K562 (cell line): ENCODE measurements around the gene ZNF763. TPM values are rescaled to one million over a fixed set of nuclear protein-coding genes. Genes with fewer than 3 reads are reported as not detected.

Source experiments
- ATAC-seq: fragments of 200-7000 bp; cut with Tn5 transposase; 3 replicates; pipeline ENCODE4 v1.9.1; 2020; ENCODE audit warnings: moderate library complexity
- BruUV-seq: library from RNA; stranded (reverse); fragments of 400-500 nt; replicated peaks from 2 replicates; lab custom pipeline; 2021; lab: Mats Ljungman, UMichigan
- CTCF ChIA-PET: fragments of 300-600 bp; formaldehyde crosslinking; extraction: SDS; loops from one replicate; lab custom pipeline; 2021; ENCODE audit warnings: low intra/inter-chr PET ratio; lab: Yijun Ruan, JAX
- POLR2A ChIA-PET: fragments of 300-600, 350-650 bp; sonication (Branson Sonifier 250); formaldehyde crosslinking; extraction: SDS; loops from one replicate; lab custom pipeline; 2021; ENCODE audit warnings: antibody characterized with exemption, inconsistent platforms; lab: Yijun Ruan, JAX
- DNase-seq, 4 experiments: peaks; one replicate each; pipeline versions ENCODE4 v3.0.0 to v3.0.0-alpha.2; 2011 to 2018; ENCODE audit warnings: low spot score in 3 of 4, mixed read lengths in 3 of 4; ENCODE audit errors: extremely low read depth in 1 of 4
- FAIRE-seq: peaks from 2 replicates; lab custom pipeline; 2011; peaks lifted over from hg19 to GRCh38; lab: Jason Lieb, UNC
- H2AFZ ChIP-seq: 2 replicates; pipeline ENCODE4 v1.6.0; 2011; ENCODE audit warnings: low read depth, low read length, control low read depth, inconsistent platforms
- H3K27ac ChIP-seq: fragments of 200-600 bp; 3 replicates; pipeline ENCODE4 v1.8.0; 2011; ENCODE audit warnings: low read depth, mild to moderate bottlenecking, control low read depth, inconsistent platforms, low read length, moderate library complexity, mixed read lengths; ENCODE audit errors: extremely low read depth
- H3K27me3 ChIP-seq, 2 experiments: fragments of 300-600 bp in 1 of 2; 2 replicates in 1 of 2; 3 replicates in 1 of 2; pipeline versions ENCODE4 v1.6.0 to v1.8.0; 2011; ENCODE audit warnings: inconsistent platforms in 2 of 2, low read length in 2 of 2, mild to moderate bottlenecking in 1 of 2, mixed read lengths in 1 of 2, moderate library complexity in 1 of 2; ENCODE audit not compliant: control insufficient read depth in 2 of 2, insufficient read depth in 2 of 2
- H3K36me3 ChIP-seq: fragments of 300-600 bp; 3 replicates; pipeline ENCODE4 v1.8.0; 2011; ENCODE audit warnings: mild to moderate bottlenecking, low read length, inconsistent platforms; ENCODE audit not compliant: control insufficient read depth, insufficient read depth
- H3K4me1 ChIP-seq, 2 experiments: fragments of 200-600 bp in 1 of 2; replicated peaks in 1 of 2; 2 replicates in 1 of 2; 3 replicates in 1 of 2; pipeline versions ENCODE4 v1.5.1 to v1.8.0; 2011; ENCODE audit warnings: inconsistent platforms in 2 of 2, low read length in 2 of 2, mild to moderate bottlenecking in 1 of 2, mixed read lengths in 1 of 2, moderate library complexity in 1 of 2; ENCODE audit not compliant: control insufficient read depth in 2 of 2, insufficient read depth in 2 of 2
- H3K4me2 ChIP-seq: 2 replicates; pipeline ENCODE4 v1.6.1; 2011; ENCODE audit warnings: low read length, control low read depth, inconsistent platforms, mixed read lengths; ENCODE audit not compliant: insufficient read depth
- H3K4me3 ChIP-seq: fragments of 200-600 bp; sonication (generic), shearing (Covaris generic); 2 replicates; pipeline ENCODE4 v1.5.1; 2016; ENCODE audit warnings: control low read depth, inconsistent platforms
- H3K79me2 ChIP-seq: fragments of 200-600 bp; 3 replicates; pipeline ENCODE4 v1.8.0; 2011; ENCODE audit warnings: low read length, inconsistent platforms; ENCODE audit not compliant: control insufficient read depth, insufficient read depth
- H3K9ac ChIP-seq, 2 experiments: 2 replicates each; pipeline versions ENCODE4 v1.6.0 to v1.6.1; 2011; ENCODE audit warnings: low read depth in 2 of 2, low read length in 2 of 2, control low read depth in 1 of 2, inconsistent platforms in 1 of 2, mild to moderate bottlenecking in 1 of 2, mixed read lengths in 1 of 2; ENCODE audit not compliant: insufficient read depth in 1 of 2
- H3K9me1 ChIP-seq: one replicate; pipeline ENCODE4 v1.6.0; 2011; ENCODE audit warnings: inconsistent platforms, mild to moderate bottlenecking, low read length, moderate library complexity; ENCODE audit not compliant: control insufficient read depth, insufficient read depth
- H3K9me3 ChIP-seq: replicated peaks from 2 replicates; pipeline ENCODE4 v1.5.1; 2011; ENCODE audit warnings: low read depth, low read length, inconsistent platforms; ENCODE audit not compliant: control insufficient read depth, insufficient read depth
- H4K20me1 ChIP-seq: replicated peaks from 2 replicates; pipeline ENCODE4 v1.6.1; 2011; ENCODE audit warnings: low read length, inconsistent platforms, mixed read lengths; ENCODE audit not compliant: control insufficient read depth, insufficient read depth
- ARHGAP35 ChIP-seq: fragments of 450-650 bp; IDR thresholded peaks from 2 replicates; pipeline ENCODE4 v1.6.1; 2018; ENCODE audit not compliant: partially characterized antibody
- C11orf30 ChIP-seq: fragments of 450-650 bp; IDR thresholded peaks from 2 replicates; pipeline ENCODE4 v1.6.1; 2016; ENCODE audit warnings: low read depth, mild to moderate bottlenecking
- CBFA2T2 ChIP-seq: fragments of 450-650 bp; conservative IDR thresholded peaks from 2 replicates; pipeline ENCODE4 v1.6.1; 2017; ENCODE audit warnings: mild to moderate bottlenecking
- CEBPZ ChIP-seq: fragments of 150-350 bp; IDR thresholded peaks from 2 replicates; pipeline ENCODE4 v1.6.1; 2014; ENCODE audit warnings: low read depth, mild to moderate bottlenecking, low read length, borderline replicate concordance
- DPF2 ChIP-seq: fragments of 450-650 bp; IDR thresholded peaks from 2 replicates; pipeline ENCODE4 v1.6.1; 2016
- EGR1 ChIP-seq: fragments of 450-650 bp; conservative IDR thresholded peaks from 2 replicates; pipeline ENCODE4 v1.6.1; 2017; ENCODE audit warnings: mild to moderate bottlenecking
- FOSL1 ChIP-seq: fragments of 200-800 bp; sonication (Bioruptor generic); conservative IDR thresholded peaks from 2 replicates; pipeline ENCODE4 v1.6.1; 2016; ENCODE audit warnings: missing genetic modification characterization, missing compliant biosample characterization
- RFX1 ChIP-seq: fragments of 450-650 bp; IDR thresholded peaks from 2 replicates; pipeline ENCODE4 v1.6.1; 2016; ENCODE audit warnings: mild to moderate bottlenecking, moderate library complexity
- TAF15 ChIP-seq: fragments of 200-400 bp; formaldehyde crosslinking; IDR thresholded peaks from 2 replicates; pipeline ENCODE4 v1.6.1; 2017; ENCODE audit warnings: mild to moderate bottlenecking, low read depth, low read length, moderate library complexity
- YY1 ChIP-seq, 3 experiments: IDR thresholded peaks; 2 replicates each; pipeline ENCODE4 v1.6.1; 2011; ENCODE audit warnings: low read length in 2 of 3, mild to moderate bottlenecking in 2 of 3, moderate library complexity in 2 of 3, borderline replicate concordance in 1 of 3, control low read depth in 1 of 3, low read depth in 1 of 3; ENCODE audit not compliant: insufficient read depth in 3 of 3, insufficient replicate concordance in 2 of 3, control insufficient read depth in 1 of 3, insufficient read length in 1 of 3; ENCODE audit errors: extremely low read depth in 1 of 3
- ZHX1 ChIP-seq: fragments of 150-350 bp; conservative IDR thresholded peaks from 2 replicates; pipeline ENCODE4 v1.6.1; 2014; ENCODE audit warnings: low read length
- ZNF12 ChIP-seq: sonication (generic); formaldehyde crosslinking; IDR thresholded peaks from 2 replicates; pipeline ENCODE4 v1.4.0; 2020; ENCODE audit warnings: mild to moderate bottlenecking, missing genetic modification reagents
- WGBS: fragments of 100-300 bp; shearing (Covaris generic); methylation state at CpG from one replicate; pipeline ENCODE4 v1.1.6; 2016; ENCODE audit warnings: low coverage, mixed read lengths; ENCODE audit not compliant: insufficient coverage; ENCODE audit errors: missing lambda C conversion rate; 5-methylcytosine and 5-hydroxymethylcytosine counted together
- in situ Hi-C: fragments of 300-500 bp; cut with MboI; formaldehyde crosslinking; loops from 4 replicates; pipeline ENCODE4 v1.15.0; 2018; ENCODE audit warnings: inconsistent platforms, mixed read lengths
- intact Hi-C: fragments of 100-400 bp; cut with micrococcal nuclease; formaldehyde crosslinking; loops from 2 replicates; pipeline ENCODE4 v1.14.2; 2022
- polyA plus RNA-seq, 8 experiments: library from polyadenylated mRNA; depleted of rRNA in 4 of 8; stranded (reverse) in 5 of 8; unstranded in 3 of 8; fragments of >200 nt; fragmentation: Nextera tagmentation in 2 of 8; fragmentation: Illumina TruSeq in 1 of 8; extraction: Ambion mirVana in 2 of 8; extraction: Trizol in 1 of 8; gene quantifications; 2 replicates each; pipeline versions ENCODE4 v1.2.1 to v1.2.3, GENCODE V29; 2011 to 2014; ENCODE audit warnings: inconsistent platforms in 1 of 8, missing spikeins in 1 of 8
- total RNA-seq, 7 experiments: library from RNA; depleted of rRNA in 6 of 7; stranded (reverse); fragments of >200 nt in 6 of 7; fragmentation: Illumina TruSeq in 2 of 7; extraction: Trizol in 2 of 7; gene quantifications; 2 replicates each; pipeline versions ENCODE4 v1.2.1 to v1.2.3, GENCODE V29; 2011 to 2021; ENCODE audit warnings: low replicate concordance in 1 of 7

ZNF763 gene
- total and polyA plus RNA-seq, 9 of the 15 experiments (the other 6 are each of a cell fraction or from before 2014, with no cell fraction given) = 0.08 to 0.28 (median 0.16) TPM; not detected in 3

GRCh38 chr19:11921852-11922495 lies 42.9 kb upstream of the ZNF763 start:
- Histone ChIP-seq H3K9ac (no peak overlapping the region), H3K4me2 (peak overlapping the region; percentile 61), H3K27me3 (no peaks in the 10 kb centered on the region), H3K79me2 (peaks cover 21% of the 10 kb centered on the region), H2AFZ (peak overlapping the region; percentile 64; the same call in 1 of the 2 replicates), H4K20me1 (no peaks in the 10 kb centered on the region), H3K4me3 (no peak overlapping the region), H3K9me3 (no peaks in the 10 kb centered on the region), H3K27ac (peak overlapping the region; percentile 36; the same call in 2 of the 3 replicates), H3K36me3 (peaks cover 5% of the 10 kb centered on the region; the same call in 2 of the 3 replicates), H3K4me1 (peaks cover 12 to 26% of the 10 kb centered on the region in 2 experiments; a peak in 4 of 5 replicates), H3K9me1 (no peaks in the 10 kb centered on the region)
- intact Hi-C loops (no loop called here), in situ Hi-C loops (no loop called here)
- CTCF ChIA-PET = no interaction called here
- FAIRE-seq = peak; percentile 85
- ATAC-seq = no peak
- POLR2A ChIA-PET = interaction anchor here (0.6 to 1.4 kb wide), 4 partner anchors 32 to 628 kb away, joined by 3 read pairs; no protein-coding TSS in a partner anchor
- peak in 2 of 4 experiments; percentile 18 to 58 for DNase-seq
- no TSS peak for BruUV-seq
- WGBS = 1% methylated on average over 6 of the region's 6 CpGs
- TF ChIP-seq RFX1 (no peak; the same call in 1 of the 2 replicates), CEBPZ (no peak), CBFA2T2 (no peak), ARHGAP35 (peak; percentile 42), ZHX1 (no peak), EGR1 (no peak), YY1 (IDR thresholded peaks at IDR 0.05; ENCODE audit: borderline replicate concordance in 1 of 3, control insufficient read depth in 1 of 3, extremely low read depth in 1 of 3, insufficient read depth in 3 of 3, insufficient read length in 1 of 3, insufficient replicate concordance in 2 of 3, low read depth in 1 of 3, low read length in 2 of 3) (no peak), FOSL1 (tag) (peak; percentile 23; the same call in 1 of the 2 replicates), TAF15 (no peak), ZNF12 (CRISPR knock-in tag) (no peak), DPF2 (peak; percentile 55), C11orf30 (no peak)
